CD4-positive, alpha-beta T cell treated with Interleukin-4 for 1 hour (primary cell): ENCODE data around the gene PDE8B.
"Not testable (repeated sequence)": the region's sequence is repeated elsewhere in the genome, so short reads cannot be mapped to it uniquely, and the experiment has no call there.

Source experiments
- DNase-seq, 2 donors: peaks; one replicate each; pipeline ENCODE4 v3.0.0-alpha.2; 2020 to 2022

PDE8B gene

GRCh38 chr5:77366717-77367500 lies 156.4 kb downstream of the PDE8B start:
- DNase-seq = no peak

- DNase-seq = no peak
Observed at GRCh38 chr5:77367741-77368140, 157.3 kb downstream of the PDE8B start.

- no peak for DNase-seq
Observed at GRCh38 chr5:77368367-77368766, 157.9 kb downstream of the PDE8B start.

- no peak for DNase-seq
Observed at GRCh38 chr5:77369566-77369965, 159.1 kb downstream of the PDE8B start.

GRCh38 chr5:77374686-77375085 lies 164.2 kb downstream of the PDE8B start:
- DNase-seq = no peak

GRCh38 chr5:77376609-77377300 lies 166.3 kb downstream of the PDE8B start:
- DNase-seq = no peak

GRCh38 chr5:77379558-77380061 lies 169.1 kb downstream of the PDE8B start:
- DNase-seq = peak in 1 of 2 donors; percentile 42

- no peak for DNase-seq
Observed at GRCh38 chr5:77380636-77381035, 170.2 kb downstream of the PDE8B start.

GRCh38 chr5:77383336-77383735 lies 172.9 kb downstream of the PDE8B start:
- not testable (repeated sequence) for DNase-seq

- DNase-seq = not testable (repeated sequence)
Observed at GRCh38 chr5:77386340-77386739, 175.9 kb downstream of the PDE8B start.

GRCh38 chr5:77389746-77390145 lies 179.3 kb downstream of the PDE8B start:
- DNase-seq = no peak

GRCh38 chr5:77390221-77390620 lies 179.7 kb downstream of the PDE8B start:
- no peak for DNase-seq

- DNase-seq = no peak
Observed at GRCh38 chr5:77390795-77391194, 180.3 kb downstream of the PDE8B start.

- DNase-seq = no peak
Observed at GRCh38 chr5:77391240-77391765, 180.8 kb downstream of the PDE8B start.

GRCh38 chr5:77394064-77394715 lies 183.7 kb downstream of the PDE8B start:
- no peak for DNase-seq

GRCh38 chr5:77396017-77396416 lies 185.5 kb downstream of the PDE8B start:
- no peak for DNase-seq

GRCh38 chr5:77397686-77398292 lies 187.3 kb downstream of the PDE8B start:
- no peak for DNase-seq

- no peak for DNase-seq
Observed at GRCh38 chr5:77398458-77398857, 188.0 kb downstream of the PDE8B start.

- no peak for DNase-seq
Observed at GRCh38 chr5:77398896-77399295, 188.4 kb downstream of the PDE8B start.

- DNase-seq = no peak
Observed at GRCh38 chr5:77400645-77401044, 190.2 kb downstream of the PDE8B start.

- no peak for DNase-seq
Observed at GRCh38 chr5:77402796-77403195, 192.3 kb downstream of the PDE8B start.

GRCh38 chr5:77407152-77407551 lies 196.7 kb downstream of the PDE8B start:
- DNase-seq = no peak
